Activated T-helper 17 cell treated with anti-CD3 and anti-CD28 coated beads, Interleukin-2, amount 50 U/mL, for 72 hours (primary cell): Measurements from ENCODE around the gene ZFYVE27. TPM values are rescaled to one million over a fixed set of nuclear protein-coding genes. Genes with fewer than 3 reads are reported as not detected.

ENCODE experiments used
- ATAC-seq: fragments of 150-1000 bp; cut with Tn5 transposase; replicated peaks from 2 replicates; pipeline ENCODE4 v1.10.0; 2021; ENCODE audit warnings: mild to moderate bottlenecking, moderate library complexity
- H3K27ac Mint-ChIP-seq: one replicate; pipeline ENCODE4 v1.8.0; 2022; ENCODE audit warnings: mixed read lengths
- H3K27me3 Mint-ChIP-seq: one replicate; pipeline ENCODE4 v1.8.0; 2022; ENCODE audit warnings: mixed read lengths
- H3K36me3 Mint-ChIP-seq: one replicate; pipeline ENCODE4 v1.8.0; 2022; ENCODE audit warnings: low read depth, mild to moderate bottlenecking, mixed read lengths
- H3K4me1 Mint-ChIP-seq: one replicate; pipeline ENCODE4 v1.8.0; 2022; ENCODE audit warnings: mixed read lengths
- H3K4me3 Mint-ChIP-seq: one replicate; pipeline ENCODE4 v1.8.0; 2022; ENCODE audit warnings: mild to moderate bottlenecking, mixed read lengths
- H3K9me3 Mint-ChIP-seq: one replicate; pipeline ENCODE4 v1.8.0; 2022; ENCODE audit warnings: mixed read lengths
- total RNA-seq, 2 donors: library from RNA; stranded (reverse); gene quantifications; one replicate each; pipeline ENCODE4 v1.2.3, GENCODE V29; 2022

The ZFYVE27 gene
- total RNA-seq, 2 donors from 2014 or later: 31.1 to 36.8 TPM

DNA sequence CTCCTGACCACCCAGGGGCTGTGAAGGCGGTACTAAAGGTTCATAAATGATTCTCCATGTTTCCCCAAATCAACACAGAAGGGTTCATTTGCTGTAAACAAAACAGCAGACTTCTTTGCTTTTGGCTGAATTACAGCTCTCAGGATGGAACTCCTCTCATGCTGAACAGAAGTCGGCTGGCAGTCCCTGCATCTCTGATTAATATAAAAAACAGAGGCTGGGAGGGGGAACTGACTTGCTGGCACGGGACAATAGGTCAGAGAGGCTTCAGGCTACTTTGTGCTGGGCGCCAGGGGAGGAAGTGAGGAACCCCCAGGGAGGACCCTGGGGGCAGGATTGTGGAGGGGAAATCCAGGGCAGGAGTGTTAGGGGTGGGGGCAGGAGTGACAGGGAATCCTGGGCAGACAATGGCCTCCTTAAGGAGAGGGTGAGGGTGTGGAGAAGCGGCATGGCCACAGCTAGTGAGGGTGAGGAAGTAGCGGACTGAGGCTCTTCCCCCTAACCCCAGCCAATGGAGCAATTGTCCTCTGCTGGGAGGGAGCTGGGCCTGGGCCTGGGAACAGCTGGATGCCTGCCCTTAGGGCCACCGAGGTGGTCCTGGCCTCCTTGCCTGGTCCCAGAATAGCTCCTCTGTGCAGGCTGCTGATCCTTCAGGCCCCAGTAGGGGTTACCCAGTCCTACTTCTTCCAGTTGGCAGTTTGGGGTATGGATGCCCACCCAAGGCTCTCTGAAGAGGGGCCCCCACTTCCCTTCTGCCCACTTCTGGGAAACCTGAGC lies 44.1 kb downstream of the ZFYVE27 start:
- H3K27me3 Mint-ChIP-seq: no peaks in the 10 kb centered on the region
- peaks cover 5% of the 10 kb centered on the region for H3K4me1 Mint-ChIP-seq
- H3K9me3 Mint-ChIP-seq: no peaks in the 10 kb centered on the region
- H3K27ac Mint-ChIP-seq: peak overlapping the region; percentile 66
- ATAC-seq: peak; percentile 14
- H3K36me3 Mint-ChIP-seq: no peaks in the 10 kb centered on the region
- H3K4me3 Mint-ChIP-seq: no peak overlapping the region

DNA sequence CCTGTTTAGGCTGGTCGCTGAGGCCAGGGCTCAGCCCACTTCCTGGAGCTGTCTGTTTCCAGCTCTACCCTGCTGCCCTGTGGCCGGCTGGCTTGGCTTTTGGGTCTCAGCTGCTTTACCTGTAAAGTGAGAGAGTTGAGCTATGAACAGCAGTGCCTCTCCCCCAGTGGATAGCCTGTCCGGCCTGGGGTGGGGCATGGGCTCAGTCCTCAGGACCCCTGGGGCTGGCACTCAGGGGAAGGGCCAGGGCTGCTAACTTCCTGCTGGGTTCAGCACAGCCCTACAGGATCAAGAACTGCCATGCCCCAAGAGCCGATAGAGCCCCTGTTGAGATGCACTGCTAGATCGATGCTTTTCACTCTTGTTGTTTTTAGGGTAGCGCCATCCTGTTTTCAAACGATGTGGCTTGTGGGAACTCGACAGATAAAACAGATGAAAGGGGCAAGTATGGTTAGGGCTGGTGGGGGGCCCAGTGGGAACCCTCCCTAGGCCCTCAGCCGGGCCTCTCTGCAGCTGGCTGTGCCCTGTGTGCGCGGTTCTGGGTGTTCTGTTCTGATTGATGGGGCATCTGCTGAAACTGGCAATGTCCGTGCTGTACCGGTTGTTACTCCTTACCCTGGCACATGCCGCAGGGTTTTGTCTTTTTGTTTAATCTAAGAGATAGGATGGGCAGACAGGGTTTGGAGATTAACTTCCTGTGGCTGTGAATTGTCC lies 44.8 kb downstream of the ZFYVE27 start:
- peak; percentile 57 for ATAC-seq
- Mint-ChIP-seq H3K9me3 (no peaks in the 10 kb centered on the region), H3K4me3 (peak overlapping the region; percentile 39), H3K36me3 (no peaks in the 10 kb centered on the region), H3K27ac (peak overlapping the region; percentile 77), H3K4me1 (peaks cover 5% of the 10 kb centered on the region), H3K27me3 (no peaks in the 10 kb centered on the region)

DNA sequence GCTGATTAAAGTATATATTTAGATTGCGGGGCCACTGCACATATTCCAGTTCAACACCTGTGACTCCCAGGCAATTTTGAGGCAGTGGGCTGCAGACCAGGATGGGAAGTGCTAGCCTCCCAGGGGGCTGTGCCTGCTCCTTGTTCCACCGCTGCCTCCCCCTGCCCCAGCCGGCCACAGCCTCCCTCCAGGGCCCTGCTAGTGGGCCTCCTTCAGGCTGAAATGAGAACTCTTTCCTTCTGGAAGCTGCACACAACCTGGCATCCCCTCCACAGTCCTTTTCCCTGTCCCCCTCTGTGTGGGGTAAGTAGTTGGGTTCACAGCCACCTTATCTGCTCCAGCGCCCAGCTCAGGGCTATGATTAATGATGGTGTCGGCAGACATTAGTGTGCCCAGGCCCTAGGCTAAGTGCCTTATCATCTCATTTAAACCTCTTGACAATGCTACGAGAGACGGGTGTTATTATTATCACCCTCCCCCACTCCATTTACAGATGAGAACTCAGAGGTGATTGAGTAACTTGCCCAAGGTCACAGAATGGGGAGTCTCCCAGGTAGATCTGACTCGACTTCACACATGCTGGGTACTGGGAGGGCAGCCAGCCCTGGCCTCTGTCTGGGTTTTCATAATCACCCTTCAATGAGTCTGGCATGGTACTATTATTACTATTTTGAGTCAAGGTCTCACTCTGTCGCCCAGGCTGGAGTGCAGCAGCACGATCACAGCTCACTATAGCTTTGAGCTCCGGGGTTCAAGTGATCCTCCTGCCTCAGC lies 45.7 kb downstream of the ZFYVE27 start:
- H3K4me1 Mint-ChIP-seq: peaks cover 5% of the 10 kb centered on the region
- H3K36me3 Mint-ChIP-seq: no peaks in the 10 kb centered on the region
- H3K9me3 Mint-ChIP-seq: no peaks in the 10 kb centered on the region
- no peak for ATAC-seq
- H3K27me3 Mint-ChIP-seq: no peaks in the 10 kb centered on the region
- no peak overlapping the region for H3K4me3 Mint-ChIP-seq
- H3K27ac Mint-ChIP-seq: peak overlapping the region; percentile 77

DNA sequence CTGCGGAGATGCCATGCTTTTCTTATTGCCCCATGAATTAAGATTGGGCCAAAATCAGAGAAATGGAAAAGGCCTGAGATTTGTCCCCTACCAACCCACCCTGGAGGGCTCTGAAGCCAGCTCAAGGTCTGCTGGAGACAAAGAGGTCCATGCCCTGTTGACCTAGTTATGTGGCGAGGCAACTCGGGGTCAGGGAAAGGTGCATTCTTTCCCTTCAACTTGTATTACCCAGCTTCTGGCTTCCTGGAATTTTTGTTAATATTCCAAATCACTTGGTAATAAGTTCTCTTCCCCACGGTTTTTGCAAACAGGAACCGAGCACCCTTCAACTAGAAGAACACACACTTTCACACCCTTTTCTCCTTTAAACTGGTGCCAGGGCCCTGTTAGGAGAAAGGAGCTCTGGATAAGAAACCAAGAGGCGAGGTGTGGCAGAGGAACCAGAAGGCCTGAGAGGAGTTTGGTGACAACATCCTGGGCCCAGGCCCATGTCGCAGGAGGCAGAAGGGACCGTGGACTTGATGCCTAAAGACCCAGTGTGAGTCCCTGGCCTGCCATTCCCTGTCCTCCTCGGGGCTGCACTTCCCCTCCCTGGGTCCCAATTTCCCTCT lies 47.4 kb downstream of the ZFYVE27 start:
- H3K4me3 Mint-ChIP-seq: no peak overlapping the region
- no peak for ATAC-seq

DNA sequence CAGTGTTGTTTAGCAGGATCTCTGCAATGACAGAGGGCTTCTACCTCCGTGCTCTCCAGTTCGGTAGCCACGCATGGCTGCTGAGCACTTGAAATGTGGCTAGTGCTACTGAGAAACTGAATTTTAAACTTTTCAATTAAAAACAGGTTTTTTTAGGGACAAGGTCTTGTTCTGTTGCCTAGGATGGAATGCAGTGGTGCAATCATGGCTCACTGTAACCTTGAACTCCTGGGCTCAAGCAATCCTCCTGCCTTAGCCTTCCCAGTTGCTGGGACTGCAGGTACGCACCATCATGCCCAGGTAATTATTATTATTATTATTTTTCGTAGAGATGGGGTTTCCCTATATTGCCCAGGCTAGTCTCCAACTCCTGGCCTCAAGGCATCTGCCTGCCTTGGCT lies 48.3 kb downstream of the ZFYVE27 start:
- peaks cover 5% of the 10 kb centered on the region for H3K4me1 Mint-ChIP-seq
- no peak overlapping the region for H3K4me3 Mint-ChIP-seq
- ATAC-seq: no peak
- H3K27ac Mint-ChIP-seq: no peak overlapping the region
- H3K9me3 Mint-ChIP-seq: no peaks in the 10 kb centered on the region
- no peaks in the 10 kb centered on the region for H3K36me3 Mint-ChIP-seq
- no peaks in the 10 kb centered on the region for H3K27me3 Mint-ChIP-seq

More for the DNA sequence above, 47.4 kb downstream of the ZFYVE27 start:
- H3K27me3 Mint-ChIP-seq: no peaks in the 10 kb centered on the region
- no peaks in the 10 kb centered on the region for H3K36me3 Mint-ChIP-seq
- H3K27ac Mint-ChIP-seq: no peak overlapping the region
- no peaks in the 10 kb centered on the region for H3K9me3 Mint-ChIP-seq
- peaks cover 5% of the 10 kb centered on the region for H3K4me1 Mint-ChIP-seq

DNA sequence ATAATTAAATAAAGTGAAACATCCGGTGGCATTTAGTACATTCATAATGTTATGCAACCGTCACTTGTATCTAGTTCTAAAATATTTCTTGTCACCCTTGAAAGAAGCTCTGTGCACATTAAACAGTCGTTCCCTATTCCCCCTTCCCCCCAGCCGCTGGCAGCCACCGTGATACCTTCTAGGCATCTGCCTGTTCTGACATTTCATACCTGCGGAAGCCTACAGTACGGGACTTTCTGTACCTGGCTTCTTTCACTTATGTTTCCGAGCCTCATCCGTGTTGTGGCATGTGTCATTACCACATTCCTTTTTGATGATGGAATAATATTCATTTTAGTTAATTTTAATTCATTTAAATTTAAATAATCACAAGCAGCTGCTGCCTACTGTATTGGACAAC lies 48.8 kb downstream of the ZFYVE27 start:
- no peak for ATAC-seq
- Mint-ChIP-seq H3K9me3 (no peaks in the 10 kb centered on the region), H3K36me3 (no peaks in the 10 kb centered on the region), H3K27ac (no peak overlapping the region), H3K27me3 (no peaks in the 10 kb centered on the region), H3K4me1 (peaks cover 5% of the 10 kb centered on the region), H3K4me3 (no peak overlapping the region)

DNA sequence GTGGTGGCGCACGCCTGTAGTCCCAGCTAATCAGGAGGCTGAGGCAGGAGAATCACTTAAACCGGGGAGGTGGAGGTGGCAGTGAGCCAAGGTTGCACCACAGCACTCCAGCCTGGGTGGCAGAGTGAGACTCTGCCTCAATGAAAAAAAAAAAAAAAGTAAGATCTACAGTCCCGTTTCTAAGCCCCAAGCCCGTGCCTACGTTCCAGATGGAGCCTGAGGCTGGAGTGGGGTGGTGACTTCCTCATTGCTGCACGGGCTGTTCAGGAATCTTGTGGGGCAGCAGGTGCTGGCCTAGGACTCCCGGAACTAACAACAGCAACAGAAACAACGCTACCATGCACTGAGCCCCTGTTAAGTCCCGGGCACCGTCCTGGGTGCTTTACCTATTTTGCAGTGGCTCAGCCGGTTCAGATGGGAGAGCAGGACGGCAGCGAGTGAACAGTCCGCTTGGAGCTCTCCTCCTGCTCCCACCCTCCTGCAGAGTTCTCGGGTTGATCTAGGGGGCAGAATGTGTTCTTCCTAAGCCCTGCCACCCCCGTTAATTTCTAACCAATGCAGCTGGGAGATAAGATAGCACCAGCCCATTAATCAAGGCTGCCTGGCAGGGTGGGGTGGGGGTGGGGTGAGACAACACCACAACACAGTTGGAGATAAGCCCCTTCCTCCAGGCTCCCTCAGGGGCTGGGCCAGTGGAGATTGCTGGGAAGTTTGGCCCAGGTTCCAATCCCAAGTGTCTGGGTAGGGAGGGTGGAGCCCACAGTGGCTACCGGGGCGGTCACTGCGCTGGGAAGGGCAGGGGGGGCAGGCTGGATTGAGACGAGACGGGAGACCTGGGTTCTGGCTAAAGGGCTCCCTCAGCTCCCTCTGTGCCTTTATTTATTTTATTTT lies 51.9 kb downstream of the ZFYVE27 start:
- H3K27me3 Mint-ChIP-seq: no peaks in the 10 kb centered on the region
- H3K27ac Mint-ChIP-seq: no peak overlapping the region
- H3K9me3 Mint-ChIP-seq: no peaks in the 10 kb centered on the region
- H3K36me3 Mint-ChIP-seq: no peaks in the 10 kb centered on the region
- no peak for ATAC-seq
- no peaks in the 10 kb centered on the region for H3K4me1 Mint-ChIP-seq
- H3K4me3 Mint-ChIP-seq: no peak overlapping the region

DNA sequence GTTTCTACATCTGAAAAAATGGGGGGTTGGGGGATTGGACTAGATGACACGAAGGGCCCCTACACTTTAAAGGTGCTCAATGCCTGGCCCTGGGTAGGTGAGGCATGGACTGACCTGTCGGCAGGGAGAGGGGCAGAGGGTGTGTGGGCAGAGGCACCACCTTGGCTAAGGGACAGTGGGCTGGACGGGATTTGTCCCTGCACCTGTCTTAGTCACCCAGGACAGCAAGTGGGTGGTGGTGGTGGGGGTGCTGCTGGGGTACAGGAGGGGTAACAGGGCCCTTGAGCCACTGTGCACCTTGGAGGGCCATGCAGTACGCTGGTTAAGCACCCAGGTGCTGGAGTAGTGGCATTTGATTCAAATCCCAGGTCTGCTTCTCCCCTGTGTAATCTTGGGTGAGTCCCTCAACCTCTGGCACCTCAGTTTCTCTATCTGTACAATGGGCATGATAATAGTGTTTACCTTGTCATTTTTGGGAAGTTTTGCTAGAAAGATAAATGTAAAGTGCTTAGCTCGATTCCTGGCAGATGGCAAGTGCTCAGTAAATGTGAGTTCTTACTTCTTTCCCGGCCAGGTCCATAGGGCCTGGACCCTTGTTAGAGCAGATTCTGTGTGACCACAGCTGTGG lies 53.0 kb downstream of the ZFYVE27 start:
- ATAC-seq: no peak
- Mint-ChIP-seq H3K27ac (no peak overlapping the region), H3K4me3 (no peak overlapping the region), H3K9me3 (no peaks in the 10 kb centered on the region), H3K4me1 (no peaks in the 10 kb centered on the region), H3K36me3 (no peaks in the 10 kb centered on the region), H3K27me3 (no peaks in the 10 kb centered on the region)

DNA sequence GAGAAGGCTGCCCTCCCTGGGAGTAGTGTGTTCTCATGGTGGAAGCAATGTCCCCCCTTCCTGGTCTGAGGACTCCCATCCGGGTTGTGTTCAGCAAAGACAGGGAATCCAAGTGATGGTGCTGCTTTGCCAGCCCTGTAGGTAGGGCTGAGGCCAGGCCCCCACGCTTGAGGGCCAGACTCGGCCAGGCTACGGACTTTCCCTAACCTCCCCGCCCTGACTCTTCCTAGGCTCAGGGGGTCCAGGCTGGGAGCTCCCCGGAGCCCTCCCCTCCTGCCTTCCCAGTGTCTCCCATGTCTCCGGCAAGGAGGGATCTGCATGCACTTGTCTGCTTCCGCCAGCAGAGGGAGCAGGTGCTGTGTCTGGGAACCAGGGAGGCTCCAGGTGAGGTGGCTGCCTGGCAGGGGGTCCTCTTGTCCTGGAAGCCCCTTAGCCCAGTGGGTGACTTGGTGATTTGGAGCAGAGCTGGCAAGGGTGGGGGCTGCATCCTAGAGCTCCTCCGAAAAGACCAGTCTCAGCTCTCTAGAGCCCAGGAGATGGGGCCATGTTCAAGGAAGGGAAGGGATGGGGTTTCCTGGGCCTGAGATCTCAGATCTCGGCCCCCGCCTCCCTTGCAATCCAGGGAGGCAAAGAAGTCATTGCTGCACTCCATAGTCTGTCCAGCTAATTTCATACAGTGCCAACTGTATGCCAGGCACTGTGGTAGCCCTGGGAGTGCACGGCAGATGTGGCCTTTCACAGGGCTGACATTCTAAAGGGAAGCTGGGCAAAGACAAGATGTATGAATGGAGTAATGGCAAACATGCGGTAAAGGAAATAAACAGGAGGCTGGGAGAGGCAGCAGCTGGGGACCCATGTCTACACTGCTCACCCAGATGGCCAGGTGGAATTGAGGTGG lies 55.1 kb downstream of the ZFYVE27 start:
- H3K36me3 Mint-ChIP-seq: no peaks in the 10 kb centered on the region
- peak overlapping the region; percentile 62 for H3K27ac Mint-ChIP-seq
- ATAC-seq: peak; percentile 53
- H3K4me3 Mint-ChIP-seq: no peak overlapping the region
- H3K27me3 Mint-ChIP-seq: no peaks in the 10 kb centered on the region
- H3K4me1 Mint-ChIP-seq: peaks cover 7% of the 10 kb centered on the region
- peaks cover 5% of the 10 kb centered on the region for H3K9me3 Mint-ChIP-seq

DNA sequence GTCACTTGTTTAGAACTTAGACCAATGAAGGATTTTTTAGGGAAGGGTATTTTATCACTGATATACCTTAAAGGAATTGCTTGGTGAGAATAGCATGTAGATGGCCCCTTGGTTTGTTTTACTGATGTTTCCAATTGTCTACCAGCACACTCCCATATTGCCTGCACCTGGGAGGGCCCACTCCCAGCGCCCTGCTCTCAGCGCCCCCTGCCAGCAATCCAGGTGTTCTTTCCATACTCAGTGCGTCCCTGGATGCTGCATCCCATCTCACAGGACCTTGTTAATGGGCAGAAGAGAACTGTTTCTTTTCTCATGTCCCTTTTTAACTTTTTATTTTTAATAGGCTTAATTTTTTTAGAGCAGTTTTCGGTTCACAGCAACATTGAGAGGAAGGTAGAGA lies 59.0 kb downstream of the ZFYVE27 start:
- Mint-ChIP-seq H3K36me3 (no peaks in the 10 kb centered on the region), H3K27ac (peak overlapping the region; percentile 93)
- ATAC-seq: no peak

DNA sequence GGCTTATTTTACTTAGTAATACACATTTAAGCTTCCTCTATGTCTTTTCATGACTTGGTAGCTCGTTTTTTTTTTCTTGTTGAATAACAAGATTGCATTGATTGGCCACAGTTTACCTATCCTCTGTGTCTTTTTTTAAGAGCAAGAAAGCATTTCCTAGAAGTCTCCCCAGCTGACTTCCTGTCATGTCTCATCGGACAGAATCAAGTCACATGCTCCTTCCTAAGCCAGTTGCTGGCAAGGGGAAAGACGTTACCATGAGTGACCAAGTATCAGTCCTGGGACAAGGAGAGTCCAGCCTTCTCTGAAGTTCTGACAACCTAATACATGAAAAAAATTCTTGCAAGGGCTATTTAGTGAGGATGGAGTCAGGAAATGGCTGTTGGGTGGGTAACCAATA lies 59.7 kb downstream of the ZFYVE27 start:
- Mint-ChIP-seq H3K36me3 (no peaks in the 10 kb centered on the region), H3K4me1 (peaks cover 7% of the 10 kb centered on the region), H3K27me3 (no peaks in the 10 kb centered on the region), H3K27ac (peak overlapping the region; percentile 93), H3K9me3 (peaks cover 5% of the 10 kb centered on the region), H3K4me3 (peak overlapping the region; percentile 76)
- peak; percentile 95 for ATAC-seq

More for the DNA sequence above, 59.0 kb downstream of the ZFYVE27 start:
- peaks cover 5% of the 10 kb centered on the region for H3K9me3 Mint-ChIP-seq
- peak overlapping the region; percentile 76 for H3K4me3 Mint-ChIP-seq
- H3K4me1 Mint-ChIP-seq: peaks cover 7% of the 10 kb centered on the region
- H3K27me3 Mint-ChIP-seq: no peaks in the 10 kb centered on the region

DNA sequence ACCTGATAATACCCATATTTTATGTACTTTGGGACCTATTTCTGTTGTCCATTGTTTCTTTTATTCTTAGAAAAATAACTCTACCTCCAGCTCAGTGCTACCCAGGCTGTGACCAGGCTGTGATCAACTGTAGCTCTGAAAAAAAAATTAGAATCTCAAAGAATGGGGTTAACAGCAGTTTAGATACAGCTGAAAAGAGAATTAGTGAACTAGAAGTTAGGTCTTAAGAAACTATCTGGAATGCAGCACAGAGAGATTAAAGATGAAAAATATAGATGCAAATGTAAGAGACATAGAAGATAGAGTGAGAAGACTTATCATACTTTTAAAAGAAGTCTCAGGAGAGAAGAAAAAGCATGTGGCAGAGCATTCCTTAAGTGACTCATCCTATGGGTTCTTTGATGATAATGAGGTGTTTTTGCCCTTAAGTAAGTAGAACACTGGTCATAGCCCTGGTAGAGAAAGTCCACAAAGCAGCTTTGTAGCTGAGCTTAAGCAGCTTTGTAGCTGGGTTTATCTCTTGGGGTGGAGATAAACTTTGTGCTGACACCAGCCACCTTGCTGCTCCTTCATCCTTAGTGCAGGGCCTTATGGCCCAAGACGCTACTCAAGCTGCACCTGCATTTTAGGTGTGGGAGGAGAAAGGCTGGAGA lies 62.2 kb downstream of the ZFYVE27 start:
- Mint-ChIP-seq H3K4me3 (no peak overlapping the region), H3K27ac (no peak overlapping the region), H3K4me1 (peaks cover 7% of the 10 kb centered on the region), H3K27me3 (no peaks in the 10 kb centered on the region), H3K36me3 (no peaks in the 10 kb centered on the region), H3K9me3 (peaks cover 5% of the 10 kb centered on the region)
- no peak for ATAC-seq
